SK-N-SH treated with all-trans-retinoic acid at 6 μM for 48 hours (cell line): ENCODE results near the gene ALX3.

Source experiments
- ARNTL ChIP-seq: fragments of 450-650 bp; formaldehyde crosslinking; IDR thresholded peaks from 2 replicates; pipeline ENCODE4 v1.5.0; 2020; ENCODE audit warnings: low read depth, mild to moderate bottlenecking, moderate library complexity, borderline replicate concordance
- OSR1 ChIP-seq: fragments of 250-450 bp; sonication (Bioruptor Pico); IDR thresholded peaks from 2 replicates; pipeline ENCODE4 v1.8.0; 2022; ENCODE audit warnings: moderate library complexity, mild to moderate bottlenecking, inconsistent platforms
- RARB ChIP-seq: fragments of 250-450 bp; sonication (Bioruptor Pico); IDR thresholded peaks from 2 replicates; pipeline ENCODE4 v1.8.0; 2021; ENCODE audit warnings: mild to moderate bottlenecking, moderate library complexity
- TCF4 ChIP-seq: fragments of 250-450 bp; sonication (Bioruptor Pico); IDR thresholded peaks from 2 replicates; pipeline ENCODE4 v1.8.0; 2021; ENCODE audit warnings: mild to moderate bottlenecking, moderate library complexity, borderline replicate concordance
- TOX ChIP-seq: fragments of 250-450 bp; sonication (Bioruptor Pico); IDR thresholded peaks from 2 replicates; pipeline ENCODE4 v1.8.0; 2021; ENCODE audit warnings: mild to moderate bottlenecking, moderate library complexity, borderline replicate concordance
- ZFP30 ChIP-seq: fragments of 450-650 bp; formaldehyde crosslinking; IDR thresholded peaks from 2 replicates; pipeline ENCODE4 v1.5.0; 2022; ENCODE audit warnings: mild to moderate bottlenecking, moderate library complexity
- ZNF70 ChIP-seq: fragments of 450-650 bp; formaldehyde crosslinking; IDR thresholded peaks from 2 replicates; pipeline ENCODE4 v1.5.0; 2020; ENCODE audit warnings: mild to moderate bottlenecking, moderate library complexity
- ZNF8 ChIP-seq: fragments of 450-650 bp; formaldehyde crosslinking; IDR thresholded peaks from 2 replicates; pipeline ENCODE4 v1.5.0; 2020; ENCODE audit warnings: mild to moderate bottlenecking, moderate library complexity
- TF ChIP-seq, protein P1 (sequence below): fragments of 250-450 bp; sonication (Bioruptor Pico); IDR thresholded peaks from 2 replicates; pipeline ENCODE4 v1.5.1; 2020; ENCODE audit warnings: low read depth, mild to moderate bottlenecking, moderate library complexity
- TF ChIP-seq, protein P2 (sequence below): fragments of 250-450 bp; sonication (Bioruptor Pico); IDR thresholded peaks from 2 replicates; pipeline ENCODE4 v1.8.0; 2020; ENCODE audit warnings: mild to moderate bottlenecking, moderate library complexity, borderline replicate concordance
- TF ChIP-seq, protein P3 (sequence below): fragments of 250-450 bp; sonication (Bioruptor Pico); IDR thresholded peaks from 2 replicates; pipeline ENCODE4 v1.8.0; 2021; ENCODE audit warnings: low read depth, mild to moderate bottlenecking, moderate library complexity, borderline replicate concordance

DNA sequence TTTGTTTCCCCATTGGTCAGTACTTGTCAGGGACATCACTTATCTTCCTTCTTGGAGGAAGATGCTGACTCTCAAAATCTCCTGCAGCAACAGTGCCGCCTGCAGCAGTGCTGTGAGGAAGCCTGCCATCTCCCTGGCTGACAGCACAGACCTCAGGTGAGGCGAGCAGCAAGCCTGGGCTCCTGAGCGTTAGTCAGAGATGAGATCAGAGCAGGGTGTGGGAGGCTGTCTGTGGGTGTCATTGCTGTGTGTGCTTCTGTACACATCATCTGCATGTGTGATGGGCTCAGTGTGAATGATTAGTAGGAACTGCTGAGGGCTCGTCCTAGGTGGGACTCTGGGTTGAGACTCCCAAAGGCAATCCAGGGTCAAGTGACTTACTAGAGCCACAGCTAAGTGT lies 29.9 kb downstream of the ALX3 start:
- TF ChIP-seq ZNF70: no peak
- no peak for TF ChIP-seq ZFP30 (CRISPR knock-in tag)
- TF ChIP-seq ZNF8 (CRISPR knock-in tag): no peak
- TF ChIP-seq, protein P1, sequence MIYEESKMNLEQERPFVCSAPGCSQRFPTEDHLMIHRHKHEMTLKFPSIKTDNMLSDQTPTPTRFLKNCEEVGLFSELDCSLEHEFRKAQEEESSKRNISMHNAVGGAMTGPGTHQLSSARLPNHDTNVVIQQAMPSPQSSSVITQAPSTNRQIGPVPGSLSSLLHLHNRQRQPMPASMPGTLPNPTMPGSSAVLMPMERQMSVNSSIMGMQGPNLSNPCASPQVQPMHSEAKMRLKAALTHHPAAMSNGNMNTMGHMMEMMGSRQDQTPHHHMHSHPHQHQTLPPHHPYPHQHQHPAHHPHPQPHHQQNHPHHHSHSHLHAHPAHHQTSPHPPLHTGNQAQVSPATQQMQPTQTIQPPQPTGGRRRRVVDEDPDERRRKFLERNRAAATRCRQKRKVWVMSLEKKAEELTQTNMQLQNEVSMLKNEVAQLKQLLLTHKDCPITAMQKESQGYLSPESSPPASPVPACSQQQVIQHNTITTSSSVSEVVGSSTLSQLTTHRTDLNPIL (CRISPR knock-in tag): no peak
- no peak for TF ChIP-seq TCF4 (CRISPR knock-in tag)
- no peak for TF ChIP-seq RARB (CRISPR knock-in tag)
- TF ChIP-seq ARNTL (CRISPR knock-in tag): no peak
- TF ChIP-seq TOX (CRISPR knock-in tag): no peak
- TF ChIP-seq, protein P2, sequence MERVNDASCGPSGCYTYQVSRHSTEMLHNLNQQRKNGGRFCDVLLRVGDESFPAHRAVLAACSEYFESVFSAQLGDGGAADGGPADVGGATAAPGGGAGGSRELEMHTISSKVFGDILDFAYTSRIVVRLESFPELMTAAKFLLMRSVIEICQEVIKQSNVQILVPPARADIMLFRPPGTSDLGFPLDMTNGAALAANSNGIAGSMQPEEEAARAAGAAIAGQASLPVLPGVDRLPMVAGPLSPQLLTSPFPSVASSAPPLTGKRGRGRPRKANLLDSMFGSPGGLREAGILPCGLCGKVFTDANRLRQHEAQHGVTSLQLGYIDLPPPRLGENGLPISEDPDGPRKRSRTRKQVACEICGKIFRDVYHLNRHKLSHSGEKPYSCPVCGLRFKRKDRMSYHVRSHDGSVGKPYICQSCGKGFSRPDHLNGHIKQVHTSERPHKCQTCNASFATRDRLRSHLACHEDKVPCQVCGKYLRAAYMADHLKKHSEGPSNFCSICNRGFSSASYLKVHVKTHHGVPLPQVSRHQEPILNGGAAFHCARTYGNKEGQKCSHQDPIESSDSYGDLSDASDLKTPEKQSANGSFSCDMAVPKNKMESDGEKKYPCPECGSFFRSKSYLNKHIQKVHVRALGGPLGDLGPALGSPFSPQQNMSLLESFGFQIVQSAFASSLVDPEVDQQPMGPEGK (CRISPR knock-in tag): no peak
- TF ChIP-seq OSR1 (CRISPR knock-in tag): no peak
- TF ChIP-seq, protein P3, sequence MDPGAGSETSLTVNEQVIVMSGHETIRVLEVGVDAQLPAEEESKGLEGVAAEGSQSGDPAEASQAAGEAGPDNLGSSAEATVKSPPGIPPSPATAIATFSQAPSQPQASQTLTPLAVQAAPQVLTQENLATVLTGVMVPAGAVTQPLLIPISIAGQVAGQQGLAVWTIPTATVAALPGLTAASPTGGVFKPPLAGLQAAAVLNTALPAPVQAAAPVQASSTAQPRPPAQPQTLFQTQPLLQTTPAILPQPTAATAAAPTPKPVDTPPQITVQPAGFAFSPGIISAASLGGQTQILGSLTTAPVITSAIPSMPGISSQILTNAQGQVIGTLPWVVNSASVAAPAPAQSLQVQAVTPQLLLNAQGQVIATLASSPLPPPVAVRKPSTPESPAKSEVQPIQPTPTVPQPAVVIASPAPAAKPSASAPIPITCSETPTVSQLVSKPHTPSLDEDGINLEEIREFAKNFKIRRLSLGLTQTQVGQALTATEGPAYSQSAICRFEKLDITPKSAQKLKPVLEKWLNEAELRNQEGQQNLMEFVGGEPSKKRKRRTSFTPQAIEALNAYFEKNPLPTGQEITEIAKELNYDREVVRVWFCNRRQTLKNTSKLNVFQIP (CRISPR knock-in tag): no peak
